ENCODE measurements around the gene PPP6R2.

PPP6R2 gene, protein sequence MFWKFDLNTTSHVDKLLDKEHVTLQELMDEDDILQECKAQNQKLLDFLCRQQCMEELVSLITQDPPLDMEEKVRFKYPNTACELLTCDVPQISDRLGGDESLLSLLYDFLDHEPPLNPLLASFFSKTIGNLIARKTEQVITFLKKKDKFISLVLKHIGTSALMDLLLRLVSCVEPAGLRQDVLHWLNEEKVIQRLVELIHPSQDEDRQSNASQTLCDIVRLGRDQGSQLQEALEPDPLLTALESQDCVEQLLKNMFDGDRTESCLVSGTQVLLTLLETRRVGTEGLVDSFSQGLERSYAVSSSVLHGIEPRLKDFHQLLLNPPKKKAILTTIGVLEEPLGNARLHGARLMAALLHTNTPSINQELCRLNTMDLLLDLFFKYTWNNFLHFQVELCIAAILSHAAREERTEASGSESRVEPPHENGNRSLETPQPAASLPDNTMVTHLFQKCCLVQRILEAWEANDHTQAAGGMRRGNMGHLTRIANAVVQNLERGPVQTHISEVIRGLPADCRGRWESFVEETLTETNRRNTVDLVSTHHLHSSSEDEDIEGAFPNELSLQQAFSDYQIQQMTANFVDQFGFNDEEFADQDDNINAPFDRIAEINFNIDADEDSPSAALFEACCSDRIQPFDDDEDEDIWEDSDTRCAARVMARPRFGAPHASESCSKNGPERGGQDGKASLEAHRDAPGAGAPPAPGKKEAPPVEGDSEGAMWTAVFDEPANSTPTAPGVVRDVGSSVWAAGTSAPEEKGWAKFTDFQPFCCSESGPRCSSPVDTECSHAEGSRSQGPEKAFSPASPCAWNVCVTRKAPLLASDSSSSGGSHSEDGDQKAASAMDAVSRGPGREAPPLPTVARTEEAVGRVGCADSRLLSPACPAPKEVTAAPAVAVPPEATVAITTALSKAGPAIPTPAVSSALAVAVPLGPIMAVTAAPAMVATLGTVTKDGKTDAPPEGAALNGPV

DNA sequence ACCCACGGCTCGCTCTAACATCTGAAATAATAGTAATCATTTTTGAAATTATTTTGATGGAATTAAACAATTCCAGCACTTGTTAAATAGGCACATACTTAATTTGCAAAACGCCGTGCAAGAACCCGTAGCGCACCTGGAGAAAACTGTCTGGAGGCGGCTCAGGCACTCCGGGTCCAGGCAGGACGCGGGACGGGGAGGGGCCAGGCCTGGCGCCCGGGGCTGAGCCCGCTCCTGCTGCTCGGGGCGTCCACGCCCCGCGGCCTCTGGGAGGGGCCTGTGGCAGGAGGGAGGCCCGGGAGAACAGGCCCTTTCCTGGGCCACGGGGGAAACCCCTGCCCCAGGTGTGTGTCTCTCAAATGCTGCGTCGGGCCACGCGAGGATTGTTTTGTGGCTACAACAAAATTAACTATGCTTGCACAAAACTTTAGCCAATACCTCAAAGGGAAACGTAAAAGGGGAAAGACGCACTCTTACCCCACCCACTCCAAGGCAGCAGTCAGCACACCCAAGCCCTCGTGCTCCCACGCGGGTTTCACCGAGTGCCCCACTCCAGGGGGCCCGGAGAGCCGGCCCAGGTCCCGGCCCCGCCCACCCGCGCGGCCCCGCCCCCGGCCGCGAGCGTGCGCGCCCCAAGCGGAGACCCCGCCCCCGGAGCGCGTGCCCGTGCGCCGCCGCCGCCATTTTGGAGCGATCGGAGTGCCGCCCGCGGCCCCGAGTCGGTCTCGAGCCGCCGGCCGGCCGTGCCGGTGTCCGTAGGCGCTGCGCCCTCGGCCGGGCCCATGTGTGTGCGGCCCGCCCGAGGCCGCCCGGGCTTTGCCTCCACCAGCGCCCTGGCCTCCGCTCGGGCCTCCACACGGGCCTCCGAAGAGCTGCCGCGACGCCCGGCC is at the start of gene PPP6R2:
Gene PPP6R2, plus strand, starts transcription at position 677 of the 890 bp plus-strand sequence. CDS start 50,582 bp downstream, outside the sequence.
- TF ChIP-seq POLR2A (IDR thresholded peaks at IDR 0.05; ENCODE audit: low read depth, low read length): peak; percentile 56
- no peak for FAIRE-seq
- DNase-seq (ENCODE audit: insufficient read length, low spot score): no peak

DNA sequence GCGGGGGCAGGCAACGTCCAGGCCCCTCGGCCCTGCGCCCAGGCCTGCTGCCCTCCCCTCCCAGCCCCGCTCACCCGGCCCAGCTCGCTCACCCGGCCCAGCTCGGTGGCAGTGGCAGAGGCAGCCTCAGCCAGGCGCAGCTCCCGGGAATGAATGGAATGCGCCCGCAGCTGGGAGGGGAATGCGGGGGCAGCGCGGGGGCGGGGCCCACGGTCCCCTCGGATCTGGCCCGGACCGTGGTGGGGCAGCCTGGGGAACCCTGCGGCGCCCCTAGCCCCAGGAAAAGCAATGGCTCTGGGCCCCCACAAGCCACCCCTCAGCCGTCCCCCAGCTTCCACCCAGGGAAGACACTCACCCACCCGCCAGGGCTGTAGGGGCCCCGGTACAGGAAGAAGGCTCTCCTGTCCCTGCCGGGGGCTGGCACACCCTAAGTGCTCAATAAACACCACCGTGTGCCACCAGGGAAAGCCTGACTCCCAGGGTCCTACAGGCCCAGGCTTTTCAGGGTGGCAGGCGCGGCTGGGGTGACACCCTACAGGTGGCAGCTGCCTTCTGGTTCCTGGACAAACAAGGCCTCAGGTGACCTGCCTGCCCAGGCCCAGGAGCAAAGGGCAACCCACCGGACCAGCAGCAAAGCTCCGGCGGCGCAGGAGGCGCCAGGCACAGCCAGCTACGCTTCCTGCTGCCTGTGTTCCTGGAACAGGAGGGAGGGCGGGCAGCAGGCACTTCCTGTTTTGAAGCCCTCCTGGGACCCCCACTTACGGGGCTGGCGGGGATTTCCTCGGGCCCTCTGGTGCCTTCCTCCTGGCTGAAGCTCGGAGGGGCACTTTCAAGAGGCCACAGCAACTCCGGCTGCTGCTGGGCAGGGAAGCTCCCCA is 49.4 kb upstream of the PPP6R2 start:
- DNase-seq (ENCODE audit: insufficient read length, low spot score): peak; percentile 72
- 0 out of 2 replicates have a peak, but pooled peaks have one; percentile 31 for TF ChIP-seq POLR2A (IDR thresholded peaks at IDR 0.05; ENCODE audit: low read depth, low read length)
- no peak for FAIRE-seq

DNA sequence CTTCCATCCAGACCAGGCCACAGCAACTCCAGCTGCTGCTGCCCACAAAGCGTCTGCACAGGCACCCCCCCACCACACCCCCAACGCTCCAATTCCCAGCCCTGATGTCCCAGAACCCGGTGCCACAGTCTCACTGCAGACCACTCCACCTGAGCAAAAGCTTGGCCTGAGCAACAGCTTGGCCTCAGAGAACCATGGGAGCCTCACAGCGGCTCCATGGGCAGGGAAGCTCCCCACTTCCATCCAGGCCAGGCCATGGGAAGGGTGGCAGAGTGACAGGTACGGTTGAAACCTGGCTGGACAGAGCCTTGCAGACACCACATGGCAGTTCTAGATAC is 48.8 kb upstream of the PPP6R2 start:
- no peak for FAIRE-seq
- TF ChIP-seq POLR2A (IDR thresholded peaks at IDR 0.05; ENCODE audit: low read depth, low read length): no peak

DNA sequence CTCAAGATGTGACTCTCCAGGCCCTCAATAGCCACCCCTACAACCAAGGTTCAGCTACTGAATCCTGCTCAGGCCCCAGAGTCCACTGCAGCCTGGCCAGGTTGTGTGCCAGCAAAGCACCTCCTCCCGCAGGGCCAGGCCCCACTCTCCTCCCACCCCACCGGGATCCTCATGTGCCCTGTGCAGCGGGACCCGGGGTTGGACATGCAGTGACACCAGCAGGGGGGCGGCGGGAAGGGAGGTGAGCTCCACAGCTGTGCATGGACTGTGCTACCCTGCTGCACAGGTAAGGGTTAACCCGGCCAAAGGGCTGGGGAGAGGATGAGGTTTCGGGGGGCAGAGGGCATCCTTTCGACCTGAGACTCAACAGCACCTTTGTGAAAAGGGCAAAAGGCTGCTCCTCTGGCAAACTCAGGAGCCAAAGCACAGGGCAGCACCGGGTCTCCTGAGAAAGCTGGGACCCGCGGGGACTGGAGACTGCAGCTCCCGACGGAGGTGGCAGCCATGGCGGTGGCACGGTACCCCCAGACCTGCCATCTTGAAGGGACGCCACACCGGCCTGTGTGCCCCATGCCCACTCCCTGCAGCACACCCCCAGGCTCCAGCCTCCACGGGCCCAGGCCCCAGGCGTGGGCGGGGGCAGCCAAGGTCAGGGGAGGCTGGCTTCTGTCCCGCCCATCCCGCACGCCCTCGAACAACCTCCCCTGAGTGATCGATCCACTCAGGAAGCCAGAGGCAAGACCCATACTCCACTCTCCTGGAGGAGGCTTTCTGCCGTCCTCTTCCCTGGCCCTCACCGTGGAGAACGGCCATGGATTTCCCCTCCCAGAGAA is 46.3 kb upstream of the PPP6R2 start:
- no peak for TF ChIP-seq POLR2A (IDR thresholded peaks at IDR 0.05; ENCODE audit: low read depth, low read length)
- FAIRE-seq (no peak), DNase-seq (ENCODE audit: insufficient read length, low spot score) (no peak)

More for the DNA sequence above, 48.8 kb upstream of the PPP6R2 start:
- DNase-seq (ENCODE audit: insufficient read length, low spot score): no peak

DNA sequence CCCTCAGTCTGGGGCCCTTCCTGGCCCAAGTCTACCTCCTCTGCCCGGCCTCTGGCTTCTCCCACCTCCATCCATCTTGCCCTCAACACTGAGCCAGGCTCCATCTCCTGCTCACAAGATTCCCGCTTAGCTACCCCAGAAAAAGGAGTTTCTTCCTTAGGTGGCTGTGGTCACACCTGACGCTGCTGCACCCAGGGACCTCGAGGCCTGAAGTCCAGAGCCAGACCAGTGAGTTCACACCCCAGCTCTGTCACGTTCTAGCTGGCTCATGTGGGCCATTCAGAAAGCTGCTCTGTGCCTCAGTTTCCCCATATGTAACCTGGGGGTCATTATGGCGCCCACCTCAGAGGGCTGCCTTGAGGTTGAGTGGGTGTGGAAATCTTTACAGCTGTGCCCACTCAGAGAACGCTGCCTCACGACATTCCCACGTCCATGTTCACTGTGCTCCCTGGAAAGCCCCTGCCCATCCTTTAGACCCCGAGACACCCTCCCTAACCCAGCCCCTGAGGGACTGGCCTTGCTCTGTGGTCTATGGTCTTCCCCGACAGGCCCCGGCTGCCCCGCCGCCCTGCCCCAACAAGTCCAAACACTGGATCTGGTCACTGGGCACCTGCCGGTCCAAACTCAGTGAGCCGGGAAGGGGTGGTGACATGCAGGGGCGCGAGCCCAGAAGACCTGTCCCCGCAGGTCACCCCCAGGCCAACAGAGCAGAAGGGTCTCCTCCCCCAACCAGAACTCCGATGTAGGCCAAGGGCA is 45.4 kb upstream of the PPP6R2 start:
- DNase-seq (ENCODE audit: insufficient read length, low spot score) (no peak), FAIRE-seq (no peak)
- no peak for TF ChIP-seq POLR2A (IDR thresholded peaks at IDR 0.05; ENCODE audit: low read depth, low read length)

DNA sequence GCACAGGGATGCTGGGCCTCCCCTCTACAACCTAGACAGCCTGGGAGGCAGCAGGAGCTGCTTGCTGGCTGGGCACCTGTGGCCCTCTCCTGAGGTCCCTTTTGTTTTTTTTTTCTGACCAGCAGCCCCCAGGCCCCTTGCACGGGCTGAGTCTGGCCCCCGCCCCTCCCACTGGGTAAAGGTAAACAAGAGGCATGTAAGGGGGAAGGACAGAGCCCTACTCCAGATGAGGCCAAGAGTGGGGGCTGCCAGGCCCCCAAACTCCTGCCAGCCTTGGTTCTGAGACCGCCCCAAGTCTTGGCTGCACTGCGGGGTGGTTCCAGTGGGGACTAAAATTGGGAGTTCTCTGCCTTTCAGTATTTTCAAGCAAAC is 44.9 kb upstream of the PPP6R2 start:
- no peak for TF ChIP-seq POLR2A (IDR thresholded peaks at IDR 0.05; ENCODE audit: low read depth, low read length)
- FAIRE-seq: no peak
- DNase-seq (ENCODE audit: insufficient read length, low spot score): no peak

DNA sequence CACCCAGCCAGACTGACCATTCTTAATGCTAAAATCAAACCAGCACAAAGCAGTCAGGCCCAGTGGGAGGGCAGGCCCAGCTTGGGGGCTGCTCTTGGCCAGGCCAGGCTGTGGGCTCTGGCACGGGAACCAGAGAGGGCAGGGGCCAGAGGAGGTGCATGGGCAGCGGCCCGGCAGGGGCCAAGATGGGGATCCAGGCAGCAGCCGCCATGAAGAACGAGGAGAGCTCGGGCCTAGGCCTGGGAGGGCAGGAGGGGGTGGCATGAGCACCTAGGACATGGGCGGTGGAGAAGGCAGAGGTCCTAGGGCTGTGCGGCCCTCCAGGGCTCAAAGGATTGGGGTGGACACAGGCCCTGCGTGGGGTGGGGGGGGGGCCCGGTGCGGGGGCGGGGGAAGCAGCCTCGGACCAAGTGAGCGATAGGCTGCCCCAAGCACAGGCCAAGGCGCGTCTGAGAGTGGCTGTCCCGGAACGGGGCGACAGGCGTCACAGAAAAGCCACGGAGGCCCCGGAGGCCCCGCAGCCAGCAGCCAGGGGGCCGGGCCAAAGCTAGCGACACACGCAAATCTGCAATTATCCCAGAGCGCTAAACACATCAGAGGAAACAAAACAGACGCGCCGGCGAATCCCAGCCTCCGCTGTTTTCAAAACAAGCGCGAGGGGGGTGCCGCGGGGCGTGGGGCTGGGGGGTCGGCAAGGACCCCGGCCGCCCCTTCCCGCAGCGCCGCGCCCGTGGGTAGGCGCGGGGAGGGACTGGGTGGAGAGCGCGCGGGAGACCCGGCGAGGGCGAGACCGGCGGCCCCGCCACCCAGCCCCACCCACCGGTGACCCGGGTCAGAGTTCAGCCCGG is 44.0 kb upstream of the PPP6R2 start:
- FAIRE-seq (no peak), DNase-seq (ENCODE audit: insufficient read length, low spot score) (no peak)
- no peak for TF ChIP-seq POLR2A (IDR thresholded peaks at IDR 0.05; ENCODE audit: low read depth, low read length)

DNA sequence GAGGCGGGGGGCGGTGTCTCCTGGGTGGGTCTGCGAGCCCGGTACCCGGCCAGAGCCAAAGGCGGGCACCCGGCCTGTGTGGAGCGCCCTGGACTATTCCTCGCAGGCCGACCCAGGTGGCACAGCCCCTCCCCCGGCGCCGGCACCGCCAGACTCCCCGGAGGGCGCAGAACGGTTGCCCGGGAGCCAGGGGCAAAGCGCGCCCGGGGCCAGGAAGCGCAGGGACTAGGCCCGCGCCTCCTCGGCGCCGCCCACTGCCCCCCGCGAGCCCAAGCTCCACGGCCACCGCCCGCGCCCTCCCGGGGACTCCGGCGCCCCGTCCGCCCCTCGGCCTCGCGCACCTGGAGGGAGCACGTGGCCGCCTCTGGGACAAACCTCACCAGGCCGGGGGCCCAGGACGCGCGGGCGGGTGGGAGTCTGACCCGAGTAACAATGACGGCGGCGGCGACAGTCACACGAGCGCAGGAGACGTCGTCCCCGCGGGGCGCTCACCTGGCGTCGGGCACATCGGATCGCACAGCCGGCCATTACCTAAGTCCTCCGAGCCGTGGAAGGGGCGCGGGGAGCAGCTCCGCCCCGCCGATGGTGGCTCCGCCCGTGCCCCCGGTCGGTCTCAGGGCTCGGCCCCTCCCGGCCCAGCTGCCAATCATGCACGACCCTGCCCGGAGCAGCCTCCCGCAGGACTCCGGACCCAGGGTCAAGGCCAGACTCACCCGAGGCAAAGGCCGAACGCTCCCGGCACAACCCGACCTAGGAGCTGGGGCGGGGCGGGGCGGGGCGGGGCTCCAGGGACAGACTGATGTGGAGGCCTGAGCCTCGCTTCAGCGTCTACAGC is 43.1 kb upstream of the PPP6R2 start:
- no peak for DNase-seq (ENCODE audit: insufficient read length, low spot score)

DNA sequence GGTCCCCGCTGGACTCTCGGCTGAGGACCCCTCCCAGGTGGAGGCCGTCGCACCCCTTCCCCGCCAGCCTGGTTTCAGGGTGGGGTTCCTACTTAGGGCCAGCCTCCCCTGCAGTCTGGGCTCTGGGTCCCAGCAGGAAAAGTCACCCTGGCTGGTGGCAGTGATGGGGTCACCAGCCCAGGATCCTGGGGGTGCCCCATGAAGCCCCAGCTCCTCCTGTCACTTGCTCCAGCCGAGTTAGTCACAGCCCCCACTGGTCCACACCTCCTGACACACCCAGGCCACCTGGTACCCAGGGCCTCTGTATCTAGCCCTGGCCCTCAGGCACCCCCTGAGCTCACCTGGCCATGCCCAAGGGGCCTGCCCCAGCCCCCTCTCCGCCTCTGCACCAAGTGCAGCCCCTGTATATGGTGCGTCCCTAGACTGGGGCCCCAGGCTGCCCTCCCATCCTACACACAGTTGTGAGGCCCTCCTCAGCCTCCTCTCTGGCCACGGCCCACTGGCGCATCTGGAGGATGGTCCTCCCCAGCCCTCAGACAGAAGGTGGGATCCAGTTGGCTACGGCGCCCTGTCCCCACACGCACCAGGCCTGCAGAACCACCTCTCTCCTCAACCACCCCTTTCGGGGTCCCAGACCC is 42.4 kb upstream of the PPP6R2 start:
- no peak for DNase-seq (ENCODE audit: insufficient read length, low spot score)
- TF ChIP-seq POLR2A (IDR thresholded peaks at IDR 0.05; ENCODE audit: low read depth, low read length): no peak
- no peak for FAIRE-seq

More for the DNA sequence above, 43.1 kb upstream of the PPP6R2 start:
- no peak for FAIRE-seq
- no peak for TF ChIP-seq POLR2A (IDR thresholded peaks at IDR 0.05; ENCODE audit: low read depth, low read length)

Data from H54 (cell line).